ENCODE results near the gene NAA35.
"Not testable (repeated sequence)": the region's sequence is repeated elsewhere in the genome, so short reads cannot be mapped to it uniquely, and the experiment has no call there.

Gene NAA35

GRCh38 chr9:85917756-85918155 lies 23.2 kb upstream of the NAA35 start:
- Histone ChIP-seq H3K27me3 (ENCODE audit: control insufficient read depth, insufficient read depth, low read length) (no peaks in the 10 kb centered on the region), H3K4me3 (ENCODE audit: low read depth, low read length) (no peak overlapping the region), H3K9me3 (ENCODE audit: control insufficient read depth, insufficient read depth, low read length) (no peaks in the 10 kb centered on the region), H3K4me1 (ENCODE audit: control insufficient read depth, insufficient read depth, low read length) (no peaks in the 10 kb centered on the region), H3K9ac (ENCODE audit: low read depth, low read length) (no peak overlapping the region), H3K36me3 (ENCODE audit: control insufficient read depth, insufficient read depth, low read length) (no peaks in the 10 kb centered on the region), H3K27ac (ENCODE audit: low read depth, low read length) (no peak overlapping the region)

DNA sequence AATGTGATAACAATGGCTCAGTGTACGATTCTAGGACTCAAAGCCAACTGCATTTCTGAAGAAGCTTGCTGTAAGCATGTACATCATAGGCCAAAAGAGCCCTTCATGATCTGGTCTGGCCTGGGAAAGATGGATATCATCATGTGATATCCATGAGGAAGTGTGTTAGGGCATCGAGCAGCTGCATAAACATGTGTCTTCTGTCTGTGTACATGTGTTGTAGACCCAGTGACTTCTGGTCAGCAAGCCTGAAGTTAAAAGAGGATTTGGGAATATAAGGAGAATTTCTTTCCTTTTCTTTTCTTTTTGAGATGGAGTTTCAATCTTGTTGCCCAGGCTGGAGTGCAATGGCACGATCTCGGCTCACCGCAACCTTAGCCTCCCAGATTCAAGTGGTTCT lies 15.5 kb upstream of the NAA35 start:
- H3K27ac ChIP-seq (ENCODE audit: low read depth, low read length): no peak overlapping the region
- H3K4me1 ChIP-seq (ENCODE audit: control insufficient read depth, insufficient read depth, low read length): no peaks in the 10 kb centered on the region
- no peak overlapping the region for H3K4me3 ChIP-seq (ENCODE audit: low read depth, low read length)
- no peaks in the 10 kb centered on the region for H3K27me3 ChIP-seq (ENCODE audit: control insufficient read depth, insufficient read depth, low read length)
- H3K36me3 ChIP-seq (ENCODE audit: control insufficient read depth, insufficient read depth, low read length): no peaks in the 10 kb centered on the region
- no peak overlapping the region for H3K9ac ChIP-seq (ENCODE audit: low read depth, low read length)
- no peaks in the 10 kb centered on the region for H3K9me3 ChIP-seq (ENCODE audit: control insufficient read depth, insufficient read depth, low read length)

DNA sequence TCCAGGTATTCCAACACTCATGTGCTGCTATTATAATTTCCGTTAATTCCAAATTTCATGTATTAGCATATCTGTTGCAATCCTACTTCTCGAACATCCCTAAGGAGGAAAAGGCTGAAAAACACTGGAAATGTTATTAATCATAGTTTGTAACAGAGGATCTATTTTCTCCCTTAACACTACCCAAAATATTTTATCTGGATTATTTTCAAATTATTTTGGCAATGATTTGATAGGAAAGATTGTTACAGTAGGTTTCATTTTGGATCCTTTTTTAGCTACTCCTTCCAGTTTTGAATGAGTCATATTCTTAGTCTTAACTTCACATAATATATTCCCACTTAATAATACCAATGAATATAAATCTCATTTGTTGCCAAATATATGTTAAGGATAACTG lies 13.9 kb upstream of the NAA35 start:
- H3K9ac ChIP-seq (ENCODE audit: low read depth, low read length): no peak overlapping the region
- H3K27me3 ChIP-seq (ENCODE audit: control insufficient read depth, insufficient read depth, low read length): no peaks in the 10 kb centered on the region
- H3K4me3 ChIP-seq (ENCODE audit: low read depth, low read length): no peak overlapping the region
- no peak overlapping the region for H3K27ac ChIP-seq (ENCODE audit: low read depth, low read length)
- H3K9me3 ChIP-seq (ENCODE audit: control insufficient read depth, insufficient read depth, low read length): no peaks in the 10 kb centered on the region
- H3K4me1 ChIP-seq (ENCODE audit: control insufficient read depth, insufficient read depth, low read length): no peaks in the 10 kb centered on the region
- H3K36me3 ChIP-seq (ENCODE audit: control insufficient read depth, insufficient read depth, low read length): no peaks in the 10 kb centered on the region

DNA sequence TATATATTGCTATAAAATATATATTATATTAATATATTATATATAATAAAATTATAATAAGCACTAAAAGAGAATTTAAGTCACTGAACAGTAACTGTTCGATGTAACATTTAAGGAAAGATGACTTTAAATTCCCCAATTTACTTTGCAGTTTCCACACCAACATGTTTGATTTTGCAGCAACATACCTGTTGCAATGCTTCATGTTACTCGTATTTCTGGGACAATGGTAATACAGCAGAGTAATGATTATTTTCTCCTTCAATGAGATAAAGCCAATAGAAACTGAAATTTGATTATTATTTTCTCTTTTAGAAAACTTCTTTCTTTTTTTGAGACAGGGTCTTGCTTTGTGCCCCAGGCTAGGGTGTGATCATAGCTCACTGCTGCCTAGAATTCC lies 9.5 kb upstream of the NAA35 start:
- Histone ChIP-seq H3K9me3 (ENCODE audit: control insufficient read depth, insufficient read depth, low read length) (no peaks in the 10 kb centered on the region), H3K36me3 (ENCODE audit: control insufficient read depth, insufficient read depth, low read length) (no peaks in the 10 kb centered on the region), H3K27ac (ENCODE audit: low read depth, low read length) (no peak overlapping the region), H3K9ac (ENCODE audit: low read depth, low read length) (no peak overlapping the region), H3K4me3 (ENCODE audit: low read depth, low read length) (no peak overlapping the region), H3K4me1 (ENCODE audit: control insufficient read depth, insufficient read depth, low read length) (no peaks in the 10 kb centered on the region), H3K27me3 (ENCODE audit: control insufficient read depth, insufficient read depth, low read length) (no peaks in the 10 kb centered on the region)

- not testable (repeated sequence) for H3K4me1 ChIP-seq (ENCODE audit: control insufficient read depth, insufficient read depth, low read length); H3K27me3 ChIP-seq (ENCODE audit: control insufficient read depth, insufficient read depth, low read length); H3K9me3 ChIP-seq (ENCODE audit: control insufficient read depth, insufficient read depth, low read length); H3K36me3 ChIP-seq (ENCODE audit: control insufficient read depth, insufficient read depth, low read length); H3K27ac ChIP-seq (ENCODE audit: low read depth, low read length); H3K4me3 ChIP-seq (ENCODE audit: low read depth, low read length); H3K9ac ChIP-seq (ENCODE audit: low read depth, low read length)
These were observed 5.0 kb upstream of the NAA35 start for GRCh38 chr9:85935950-85936349.

- Histone ChIP-seq H3K9me3 (ENCODE audit: control insufficient read depth, insufficient read depth, low read length) (no peaks in the 10 kb centered on the region), H3K36me3 (ENCODE audit: control insufficient read depth, insufficient read depth, low read length) (peaks cover 33% of the 10 kb centered on the region), H3K9ac (ENCODE audit: low read depth, low read length) (peak overlapping the region; percentile 56), H3K27ac (ENCODE audit: low read depth, low read length) (peak overlapping the region; percentile 94), H3K4me3 (ENCODE audit: low read depth, low read length) (peak overlapping the region; percentile 73), H3K27me3 (ENCODE audit: control insufficient read depth, insufficient read depth, low read length) (no peaks in the 10 kb centered on the region), H3K4me1 (ENCODE audit: control insufficient read depth, insufficient read depth, low read length) (peaks cover 8% of the 10 kb centered on the region)
These were observed 593 bp upstream of the NAA35 start for GRCh38 chr9:85940275-85940831.

- Histone ChIP-seq H3K4me3 (ENCODE audit: low read depth, low read length) (peak overlapping the region; percentile 90), H3K9ac (ENCODE audit: low read depth, low read length) (peak overlapping the region; percentile 81), H3K27ac (ENCODE audit: low read depth, low read length) (peak overlapping the region; percentile 88), H3K9me3 (ENCODE audit: control insufficient read depth, insufficient read depth, low read length) (no peaks in the 10 kb centered on the region), H3K36me3 (ENCODE audit: control insufficient read depth, insufficient read depth, low read length) (peaks cover 42% of the 10 kb centered on the region), H3K27me3 (ENCODE audit: control insufficient read depth, insufficient read depth, low read length) (no peaks in the 10 kb centered on the region), H3K4me1 (ENCODE audit: control insufficient read depth, insufficient read depth, low read length) (peaks cover 8% of the 10 kb centered on the region)
These were observed 635 bp downstream of the NAA35 start for GRCh38 chr9:85941622-85941940.

- Histone ChIP-seq H3K4me1 (ENCODE audit: control insufficient read depth, insufficient read depth, low read length) (peaks cover 8% of the 10 kb centered on the region), H3K9me3 (ENCODE audit: control insufficient read depth, insufficient read depth, low read length) (no peaks in the 10 kb centered on the region), H3K27ac (ENCODE audit: low read depth, low read length) (peak overlapping the region; percentile 88), H3K27me3 (ENCODE audit: control insufficient read depth, insufficient read depth, low read length) (no peaks in the 10 kb centered on the region), H3K4me3 (ENCODE audit: low read depth, low read length) (peak overlapping the region; percentile 90), H3K9ac (ENCODE audit: low read depth, low read length) (peak overlapping the region; percentile 81), H3K36me3 (ENCODE audit: control insufficient read depth, insufficient read depth, low read length) (peaks cover 49% of the 10 kb centered on the region)
These were observed 1.3 kb downstream of the NAA35 start for GRCh38 chr9:85941966-85942912.

DNA sequence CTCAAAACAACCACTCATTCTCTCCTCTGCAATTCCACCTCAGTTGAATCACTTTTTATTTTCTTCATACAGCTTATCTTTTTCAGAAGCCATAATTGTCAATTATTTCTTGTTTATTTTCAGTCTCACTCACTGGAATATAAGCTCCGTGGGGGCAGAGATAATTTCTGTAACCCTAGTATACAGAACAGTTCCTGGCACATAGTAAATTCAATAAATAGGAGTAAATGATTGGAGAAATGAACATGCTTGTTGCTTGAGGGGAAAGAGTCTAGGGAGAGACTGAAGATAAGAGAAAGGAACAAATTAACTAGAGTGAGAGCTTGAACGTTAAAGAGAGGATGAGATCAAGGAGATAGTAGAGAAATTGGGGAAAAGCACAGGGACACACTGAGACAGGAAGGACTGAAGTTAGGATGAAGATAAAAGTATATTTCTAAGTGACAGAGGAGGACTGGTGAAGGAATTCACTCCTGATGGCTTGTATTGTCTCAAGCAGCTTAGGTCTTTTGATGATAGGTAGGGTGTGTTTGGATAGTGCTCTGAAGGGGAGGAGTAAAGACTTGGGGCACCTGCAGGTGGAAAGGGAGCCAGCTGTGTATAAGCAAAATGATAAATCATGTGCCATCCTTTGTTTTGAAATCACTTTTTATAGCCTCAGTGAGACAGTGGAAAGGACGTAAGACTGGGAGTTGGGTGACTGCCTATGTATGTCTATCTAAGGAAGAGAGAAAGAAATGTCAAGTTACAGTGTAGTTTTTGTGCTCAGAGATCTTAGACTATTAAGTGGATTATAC lies 2.2 kb downstream of the NAA35 start:
- no peaks in the 10 kb centered on the region for H3K9me3 ChIP-seq (ENCODE audit: control insufficient read depth, insufficient read depth, low read length)
- peak overlapping the region; percentile 90; the same call in 1 of the 2 replicates for H3K4me3 ChIP-seq (ENCODE audit: low read depth, low read length)
- H3K4me1 ChIP-seq (ENCODE audit: control insufficient read depth, insufficient read depth, low read length): peaks cover 8% of the 10 kb centered on the region
- H3K36me3 ChIP-seq (ENCODE audit: control insufficient read depth, insufficient read depth, low read length): peaks cover 58% of the 10 kb centered on the region
- no peak overlapping the region for H3K27ac ChIP-seq (ENCODE audit: low read depth, low read length)
- no peaks in the 10 kb centered on the region for H3K27me3 ChIP-seq (ENCODE audit: control insufficient read depth, insufficient read depth, low read length)
- H3K9ac ChIP-seq (ENCODE audit: low read depth, low read length): no peak overlapping the region

- Histone ChIP-seq H3K9ac (ENCODE audit: low read depth, low read length) (no peak overlapping the region), H3K4me1 (ENCODE audit: control insufficient read depth, insufficient read depth, low read length) (peaks cover 8% of the 10 kb centered on the region), H3K27ac (ENCODE audit: low read depth, low read length) (no peak overlapping the region), H3K9me3 (ENCODE audit: control insufficient read depth, insufficient read depth, low read length) (no peaks in the 10 kb centered on the region), H3K36me3 (ENCODE audit: control insufficient read depth, insufficient read depth, low read length) (peaks cover 61% of the 10 kb centered on the region), H3K27me3 (ENCODE audit: control insufficient read depth, insufficient read depth, low read length) (no peaks in the 10 kb centered on the region), H3K4me3 (ENCODE audit: low read depth, low read length) (no peak overlapping the region)
These were observed 2.9 kb downstream of the NAA35 start for GRCh38 chr9:85943757-85944430.

Data from HUES48 (cell line).